Left renal pelvis (tissue), 4 donors: ENCODE data around the gene SLC27A2. TPM values are rescaled to one million over a fixed set of nuclear protein-coding genes. Genes with fewer than 3 reads are reported as not detected.
"Not testable (repeated sequence)": the region's sequence is repeated elsewhere in the genome, so short reads cannot be mapped to it uniquely, and the experiment has no call there.

Source experiments
- DNase-seq, 4 donors: peaks; one replicate each; pipeline ENCODE4 v3.0.0-alpha.2; 2013; ENCODE audit warnings: low read depth in 4 of 4, low spot score in 3 of 4
- polyA plus RNA-seq, 4 donors: library from polyadenylated mRNA; unstranded; fragments of 120-200 nt; gene quantifications; one replicate each; pipeline ENCODE4 v1.2.1, GENCODE V29; 2013; ENCODE audit not compliant: insufficient read length in 4 of 4

Gene SLC27A2
- polyA plus RNA-seq, 4 donors = 0.79 to 60.5 (median 46.1) TPM

GRCh38 chr15:50188793-50189192, 6.8 kb downstream of the SLC27A2 start:
- not testable (repeated sequence) for DNase-seq

DNA sequence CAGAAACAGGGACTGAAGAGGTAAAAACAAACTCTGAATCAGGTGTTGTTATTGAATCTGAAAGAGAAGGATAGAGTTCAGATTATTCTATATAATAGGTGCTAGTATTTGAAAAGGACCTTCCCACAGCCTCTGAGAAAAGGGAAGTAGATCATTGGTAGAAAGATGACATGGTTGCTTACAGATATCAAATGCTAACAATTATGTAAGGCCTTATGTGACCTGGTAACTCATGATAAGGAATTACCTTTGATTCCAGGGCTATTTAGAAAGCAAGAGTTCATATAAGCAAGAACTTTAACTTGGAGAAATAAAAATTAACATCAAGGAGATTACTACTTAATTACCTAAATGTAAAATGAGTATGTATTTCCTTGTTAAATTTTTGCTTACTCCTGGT, 7.6 kb downstream of the SLC27A2 start:
- DNase-seq = no peak

GRCh38 chr15:50190166-50190570, 8.2 kb downstream of the SLC27A2 start:
- DNase-seq = no peak

- no peak for DNase-seq
Observed at GRCh38 chr15:50190723-50191122, 8.7 kb downstream of the SLC27A2 start.

DNA sequence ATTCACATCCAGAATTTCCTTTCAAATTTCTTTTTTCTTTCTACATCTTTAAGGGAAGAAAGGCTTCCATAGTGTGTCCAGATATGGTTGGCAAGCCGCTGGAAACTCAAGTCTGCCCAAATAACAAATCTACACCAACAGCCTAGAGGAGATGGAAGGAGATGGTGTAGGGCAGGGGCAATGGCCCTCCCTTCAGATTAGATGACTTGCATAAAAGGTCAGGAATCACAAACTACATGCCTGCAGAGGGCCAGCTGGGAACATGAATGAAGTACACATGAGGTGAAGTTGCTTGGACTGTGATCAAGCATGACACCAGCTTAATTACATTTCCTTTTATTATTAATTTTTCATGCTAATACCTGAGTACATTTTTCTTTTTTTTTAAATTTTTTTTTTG, 10.2 kb downstream of the SLC27A2 start:
- no peak for DNase-seq

- DNase-seq = no peak
Observed at GRCh38 chr15:50192926-50193620, 11.1 kb downstream of the SLC27A2 start.

DNA sequence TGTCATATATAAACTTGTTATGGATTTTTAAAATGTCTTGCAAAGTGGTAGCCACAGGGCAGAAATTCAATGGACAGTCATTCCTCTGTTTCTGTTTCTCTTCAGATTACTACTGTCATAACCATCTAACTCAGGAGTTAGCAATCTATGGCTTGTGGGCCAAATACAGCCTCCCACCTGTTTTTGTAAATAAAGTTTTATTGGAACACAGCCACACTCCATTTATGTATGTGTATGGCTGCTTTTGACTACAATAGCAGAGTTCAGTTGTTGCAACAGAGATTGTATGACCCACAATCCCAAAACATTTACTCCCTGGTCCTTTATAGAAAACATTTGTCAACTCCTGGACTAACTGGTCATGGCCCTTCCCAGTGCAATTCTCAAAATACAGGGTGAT, 20.0 kb downstream of the SLC27A2 start:
- DNase-seq = no peak

DNA sequence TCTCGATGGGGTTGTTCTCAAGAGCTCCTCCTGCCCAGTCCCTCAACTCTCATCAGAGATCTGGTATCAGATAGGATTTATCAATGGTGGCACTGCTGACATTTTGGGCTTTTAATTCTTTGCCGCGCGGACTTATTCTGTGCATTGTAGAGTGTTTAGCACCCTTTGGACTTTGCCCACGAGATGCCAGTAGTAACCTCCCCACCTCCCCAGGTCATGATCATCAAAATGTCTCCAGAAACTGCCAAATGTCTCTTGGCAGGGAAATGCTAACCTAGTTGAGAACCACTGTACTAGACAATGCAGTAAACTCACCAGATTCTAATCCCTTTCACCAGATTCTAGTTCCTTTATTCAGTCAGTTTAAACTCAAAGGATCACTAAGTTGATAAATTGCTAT, 24.0 kb downstream of the SLC27A2 start:
- DNase-seq = no peak

- no peak for DNase-seq
Observed at GRCh38 chr15:50209809-50210208, 27.8 kb downstream of the SLC27A2 start.

GRCh38 chr15:50210462-50211157, 28.6 kb downstream of the SLC27A2 start:
- DNase-seq = no peak

- DNase-seq = no peak
Observed at GRCh38 chr15:50218291-50218690, 36.3 kb downstream of the SLC27A2 start.

GRCh38 chr15:50218691-50219090, 36.7 kb downstream of the SLC27A2 start:
- no peak for DNase-seq

- no peak for DNase-seq
Observed at GRCh38 chr15:50219820-50220219, 37.8 kb downstream of the SLC27A2 start.

GRCh38 chr15:50222181-50222580, 40.2 kb downstream of the SLC27A2 start:
- no peak for DNase-seq

DNA sequence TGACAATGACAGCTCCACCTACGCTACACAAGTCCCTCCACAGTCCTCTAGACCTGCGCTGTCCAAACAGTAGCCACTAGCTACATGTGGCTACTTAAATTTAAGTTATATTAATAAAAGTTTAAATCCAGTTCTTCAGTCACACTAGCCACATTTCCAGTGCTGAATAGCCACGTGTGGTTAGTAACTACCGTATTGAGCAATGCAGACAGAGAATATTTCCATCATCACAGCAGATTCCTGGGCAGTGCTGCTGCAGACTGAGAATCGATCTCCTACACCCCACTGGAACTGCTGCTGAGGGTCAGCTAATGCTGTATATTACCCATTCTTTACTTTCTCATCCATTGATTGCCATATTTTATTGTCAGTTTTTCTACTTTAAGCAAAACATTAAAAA, 42.6 kb downstream of the SLC27A2 start:
- no peak for DNase-seq

DNA sequence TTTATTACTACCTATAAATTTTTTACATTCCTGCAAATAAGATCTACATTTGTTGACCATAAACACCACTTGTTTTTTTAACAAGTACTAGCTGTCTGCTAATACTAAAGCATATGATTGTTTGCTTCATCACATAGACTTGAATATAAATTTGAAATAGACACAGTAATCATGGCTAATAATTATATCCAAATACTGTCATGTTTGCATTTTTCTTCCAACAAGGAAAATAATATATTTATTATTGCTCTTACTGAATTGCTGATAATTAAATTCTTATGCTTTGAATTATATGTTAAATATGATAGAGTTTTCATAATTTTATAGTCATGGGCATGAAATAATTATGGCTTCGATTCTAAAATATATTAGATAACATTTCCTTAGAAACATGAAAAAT, 43.1 kb downstream of the SLC27A2 start:
- DNase-seq = no peak

- no peak for DNase-seq
Observed at GRCh38 chr15:50225938-50226337, 43.9 kb downstream of the SLC27A2 start.

DNA sequence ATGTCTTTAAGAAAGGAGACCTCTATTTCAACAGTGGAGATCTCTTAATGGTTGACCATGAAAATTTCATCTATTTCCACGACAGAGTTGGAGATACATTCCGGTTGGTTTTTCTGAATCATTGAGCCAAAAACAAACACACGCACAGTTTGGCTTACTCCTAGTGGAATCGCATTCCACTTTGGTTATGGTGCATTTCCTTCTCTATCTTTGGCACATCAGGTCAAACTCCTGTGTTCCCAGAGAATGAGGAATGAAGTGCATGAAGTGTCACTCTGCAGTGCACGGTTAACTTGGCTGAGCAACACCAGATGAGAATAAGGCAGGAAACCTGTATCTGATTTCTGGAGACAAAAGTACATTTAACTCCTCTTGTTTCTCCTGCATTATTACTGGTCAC, 45.1 kb downstream of the SLC27A2 start:
- no peak for DNase-seq

DNA sequence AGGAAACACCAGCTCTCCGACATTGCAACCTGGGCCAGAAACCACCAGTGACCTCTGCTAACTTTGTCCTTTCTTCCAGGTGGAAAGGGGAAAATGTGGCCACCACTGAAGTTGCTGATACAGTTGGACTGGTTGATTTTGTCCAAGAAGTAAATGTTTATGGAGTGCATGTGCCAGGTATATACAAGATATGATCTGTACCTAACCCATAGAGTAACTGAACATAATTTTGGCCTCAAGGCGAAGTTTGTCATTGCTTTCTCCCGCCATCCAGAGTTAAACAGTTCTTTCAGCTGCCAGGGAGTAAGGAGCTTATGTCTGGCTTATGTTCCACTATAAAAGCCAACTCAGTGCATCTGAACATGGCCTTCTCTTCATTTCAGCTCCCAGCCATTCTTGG, 46.9 kb downstream of the SLC27A2 start:
- no peak for DNase-seq

- DNase-seq = no peak
Observed at GRCh38 chr15:50229336-50229735, 47.3 kb downstream of the SLC27A2 start.

DNA sequence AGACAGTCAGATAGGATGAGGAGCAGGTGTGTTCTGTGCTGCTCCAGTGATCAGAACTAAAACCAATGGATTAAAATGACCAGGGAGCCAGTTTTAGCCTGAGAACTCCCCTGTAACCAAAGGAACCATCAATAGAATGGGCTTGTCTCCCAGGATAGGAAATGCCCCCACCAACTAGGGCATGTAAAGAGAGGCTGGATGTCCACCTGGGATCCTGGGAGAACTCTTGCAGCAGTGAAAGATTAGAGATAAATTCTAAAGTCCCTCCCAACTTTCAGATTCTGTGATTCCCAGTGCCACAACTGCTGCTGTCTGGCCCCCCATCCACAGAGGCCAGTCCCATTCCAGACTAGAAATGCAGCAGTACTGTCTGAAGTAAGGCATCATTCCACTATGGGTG, 49.8 kb downstream of the SLC27A2 start:
- no peak for DNase-seq

DNA sequence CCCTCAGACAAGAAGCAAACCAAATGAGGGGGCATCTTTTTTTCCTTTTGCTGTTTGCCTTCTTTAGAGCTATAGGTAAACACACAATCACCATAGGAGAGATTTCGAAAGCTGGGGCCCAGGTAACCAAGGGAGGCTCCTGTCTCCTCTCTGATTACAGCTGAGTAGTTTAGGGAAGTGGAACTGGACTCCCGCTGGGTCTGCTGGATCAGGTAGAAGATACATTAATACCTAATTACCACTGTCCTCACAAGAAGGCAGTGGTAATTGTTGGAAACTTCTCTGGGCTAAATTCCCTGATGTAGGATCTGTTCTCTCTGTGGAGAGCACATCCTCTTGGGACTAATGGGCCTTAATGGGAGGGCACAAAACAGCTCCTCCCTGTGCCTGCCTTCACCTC, 50.8 kb downstream of the SLC27A2 start:
- no peak for DNase-seq
